Cortex of kidney (tissue), 1 donor: ENCODE results near the gene CDKN2B-AS1.

Experiments
- DNase-seq: peaks from one replicate; lab custom pipeline; 2025; lab: John Stamatoyannopoulos, UW

CDKN2B-AS1 gene

GRCh38 chr9:21982861-21983560 lies 11.6 kb upstream of the CDKN2B-AS1 start:
- DNase-seq, result no peak

- no peak for DNase-seq
Observed at GRCh38 chr9:21983561-21983935, 11.0 kb upstream of the CDKN2B-AS1 start.

- DNase-seq, result no peak
Observed at GRCh38 chr9:21984101-21984500, 10.5 kb upstream of the CDKN2B-AS1 start.

- no peak for DNase-seq
Observed at GRCh38 chr9:21985964-21986667, 8.5 kb upstream of the CDKN2B-AS1 start.

- no peak for DNase-seq
Observed at GRCh38 chr9:21988056-21988990, 6.3 kb upstream of the CDKN2B-AS1 start.

- DNase-seq, result no peak
Observed at GRCh38 chr9:21989440-21990189, 5.0 kb upstream of the CDKN2B-AS1 start.

GRCh38 chr9:21991072-21991959 lies 3.3 kb upstream of the CDKN2B-AS1 start:
- DNase-seq, result no peak

- DNase-seq, result no peak
Observed at GRCh38 chr9:21993007-21993406, 1.6 kb upstream of the CDKN2B-AS1 start.

GRCh38 chr9:21993893-21994555 lies 567 bp upstream of the CDKN2B-AS1 start, which contains the start of gene CDKN2A:
Gene CDKN2A, minus strand, starts transcription at chr9:21994392.
- no peak for DNase-seq

- no peak for DNase-seq
Observed at GRCh38 chr9:21995006-21995665, 545 bp downstream of the CDKN2B-AS1 start.

- no peak for DNase-seq
Observed at GRCh38 chr9:21995666-21996398, 1.2 kb downstream of the CDKN2B-AS1 start.

- DNase-seq, result no peak
Observed at GRCh38 chr9:21996438-21996837, 1.8 kb downstream of the CDKN2B-AS1 start.

- no peak for DNase-seq
Observed at GRCh38 chr9:21996858-21997257, 2.3 kb downstream of the CDKN2B-AS1 start.

- no peak for DNase-seq
Observed at GRCh38 chr9:21997480-21997879, 2.9 kb downstream of the CDKN2B-AS1 start.

- no peak for DNase-seq
Observed at GRCh38 chr9:21998026-21998425, 3.4 kb downstream of the CDKN2B-AS1 start.

GRCh38 chr9:22002038-22002437 lies 7.4 kb downstream of the CDKN2B-AS1 start:
- DNase-seq, result no peak

- no peak for DNase-seq
Observed at GRCh38 chr9:22005021-22005701, 10.6 kb downstream of the CDKN2B-AS1 start.
